Germinal center (tissue), 1 donor: ENCODE data around the gene KRTAP9-6.
"Not testable (repeated sequence)": the region's sequence is repeated elsewhere in the genome, so short reads cannot be mapped to it uniquely, and the experiment has no call there.

Experiments used
- DNase-seq: peaks from one replicate; pipeline ENCODE4 v3.0.0; 2012; ENCODE audit warnings: mixed read lengths, low spot score

Gene KRTAP9-6

DNA sequence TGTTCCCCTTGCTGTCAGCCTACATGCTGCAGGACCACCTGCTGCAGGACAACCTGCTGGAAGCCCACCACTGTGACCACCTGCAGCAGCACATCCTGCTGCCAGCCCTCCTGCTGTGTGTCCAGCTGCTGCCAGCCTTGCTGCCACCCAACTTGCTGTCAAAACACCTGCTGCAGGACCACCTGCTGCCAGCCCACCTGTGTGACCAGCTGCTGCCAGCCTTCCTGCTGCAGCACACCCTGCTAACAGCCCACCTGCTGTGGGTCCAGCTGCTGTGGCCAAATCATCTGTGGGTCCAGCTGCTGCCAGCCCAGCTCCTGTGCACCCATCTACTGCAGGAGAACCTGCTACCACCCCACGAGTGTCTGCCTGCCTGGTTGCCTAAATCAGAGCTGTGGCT, 6.1 kb downstream of the KRTAP9-6 start:
- not testable (repeated sequence) for DNase-seq

DNA sequence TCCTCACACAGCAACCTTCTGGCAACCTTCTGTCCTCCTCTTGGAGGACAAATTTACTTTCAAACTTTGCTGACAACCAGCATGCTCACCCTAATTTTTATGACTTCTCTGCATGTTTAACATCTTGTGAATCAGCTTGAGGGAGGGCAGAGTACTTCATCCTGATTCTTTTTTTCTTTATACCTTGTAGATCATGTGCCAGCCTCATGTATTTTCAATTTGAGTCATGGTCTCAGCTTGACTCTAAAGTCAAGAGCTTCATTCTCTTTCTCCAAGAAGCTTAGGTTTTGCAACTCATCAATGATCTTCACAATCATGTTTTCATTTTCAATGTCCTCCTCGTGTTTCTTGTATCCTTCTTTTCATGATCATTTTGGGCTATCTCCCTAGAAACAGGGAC, 6.7 kb downstream of the KRTAP9-6 start:
- DNase-seq, result no peak

DNA sequence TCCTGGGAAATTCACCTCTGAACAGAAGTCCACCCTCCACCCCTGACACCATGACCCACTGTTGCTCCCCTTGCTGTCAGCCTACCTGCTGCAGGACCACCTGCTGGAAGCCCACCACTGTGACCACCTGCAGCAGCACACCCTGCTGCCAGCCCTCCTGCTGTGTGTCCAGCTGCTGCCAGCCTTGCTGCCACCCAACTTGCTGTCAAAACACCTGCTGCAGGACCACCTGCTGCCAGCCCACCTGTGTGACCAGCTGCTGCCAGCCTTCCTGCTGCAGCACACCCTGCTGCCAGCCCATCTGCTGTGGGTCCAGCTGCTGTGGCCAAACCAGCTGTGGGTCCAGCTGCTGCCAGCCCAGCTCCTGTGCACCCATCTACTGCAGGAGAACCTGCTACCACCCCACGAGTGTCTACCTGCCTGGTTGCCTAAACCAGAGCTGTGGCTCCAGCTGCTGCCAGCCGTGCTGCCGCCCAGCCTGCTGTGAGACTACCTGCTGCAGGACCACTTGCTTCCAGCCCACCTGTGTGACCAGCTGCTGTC, 10.5 kb downstream of the KRTAP9-6 start, which contains the start of gene KRTAP9-7:
Gene KRTAP9-7, plus strand, starts transcription at position 51 of the 543 bp plus-strand sequence. Its CDS starts 0 bp downstream, at position 51.
- not testable (repeated sequence) for DNase-seq

DNA sequence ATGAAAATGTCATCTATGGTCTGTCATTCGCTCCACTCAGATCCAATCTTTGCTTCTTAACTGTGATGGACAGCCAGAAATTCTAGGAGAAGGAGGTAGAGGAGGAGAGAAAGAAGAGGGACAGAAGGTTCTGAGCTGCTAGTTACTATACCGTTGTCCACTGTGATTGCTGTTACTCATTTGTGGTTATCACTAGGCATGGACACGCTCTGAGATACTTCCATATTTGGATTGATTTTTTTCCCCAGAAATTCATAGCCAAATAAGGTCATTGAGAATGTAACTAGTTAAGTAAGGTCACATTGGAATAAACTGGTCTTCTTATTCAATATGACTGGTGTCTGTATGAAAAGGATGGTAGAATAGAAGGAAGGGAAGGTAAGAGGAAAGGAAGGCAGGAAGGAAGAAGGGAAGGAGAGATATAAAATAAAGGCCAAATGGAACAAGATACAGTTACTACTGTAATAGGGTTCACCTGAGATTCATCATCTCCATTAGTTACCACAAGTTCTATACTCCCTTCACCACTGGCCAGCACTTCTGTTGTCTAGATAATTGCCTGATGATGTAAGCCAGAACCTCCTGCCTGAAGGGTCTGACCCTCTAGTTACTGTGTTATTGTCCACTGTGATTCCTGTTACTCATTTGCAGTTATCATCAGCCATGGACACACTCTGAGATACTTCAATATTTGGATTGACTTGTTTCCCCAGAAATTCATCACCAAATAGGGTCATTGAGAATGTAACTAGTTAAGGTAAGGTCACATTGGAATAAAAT, 13.2 kb downstream of the KRTAP9-6 start:
- no peak for DNase-seq

DNA sequence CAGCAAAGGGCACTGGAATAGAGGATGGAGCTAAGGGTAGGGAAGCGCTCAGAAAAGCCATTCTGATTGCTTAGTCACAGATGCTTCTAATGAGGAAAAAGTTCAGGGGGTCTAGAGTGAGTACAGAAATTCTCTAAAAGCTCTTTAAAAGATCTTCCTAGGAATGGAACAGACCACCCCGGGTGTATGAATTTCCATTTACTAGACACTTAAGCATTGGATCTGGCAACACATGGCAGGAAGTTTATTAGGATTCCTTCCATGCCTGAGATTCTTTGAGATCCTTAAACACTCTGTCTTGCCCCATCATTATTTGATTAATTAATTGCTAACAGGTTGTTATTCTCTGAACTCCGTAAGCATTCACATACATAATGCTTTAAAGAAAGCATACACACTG, 18.9 kb downstream of the KRTAP9-6 start:
- DNase-seq, result no peak

DNA sequence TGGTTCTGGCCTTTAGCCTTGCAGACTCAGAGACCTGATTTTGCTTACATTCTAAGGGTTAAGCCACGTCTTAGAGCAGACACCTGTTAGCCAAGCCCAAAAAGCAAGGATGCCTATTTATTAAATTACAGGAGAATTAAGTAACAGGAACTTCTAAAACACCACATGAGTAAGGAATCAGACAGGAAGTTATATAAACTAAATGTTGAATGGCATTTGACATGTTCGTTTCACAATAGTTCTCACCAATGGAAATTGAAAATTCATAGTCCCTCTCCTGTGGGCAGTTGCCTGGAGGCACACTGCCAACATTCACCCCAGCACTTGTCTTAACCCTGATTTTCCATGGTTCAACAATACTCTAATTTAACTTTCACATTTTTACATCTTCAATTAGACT, 19.4 kb downstream of the KRTAP9-6 start:
- no peak for DNase-seq

DNA sequence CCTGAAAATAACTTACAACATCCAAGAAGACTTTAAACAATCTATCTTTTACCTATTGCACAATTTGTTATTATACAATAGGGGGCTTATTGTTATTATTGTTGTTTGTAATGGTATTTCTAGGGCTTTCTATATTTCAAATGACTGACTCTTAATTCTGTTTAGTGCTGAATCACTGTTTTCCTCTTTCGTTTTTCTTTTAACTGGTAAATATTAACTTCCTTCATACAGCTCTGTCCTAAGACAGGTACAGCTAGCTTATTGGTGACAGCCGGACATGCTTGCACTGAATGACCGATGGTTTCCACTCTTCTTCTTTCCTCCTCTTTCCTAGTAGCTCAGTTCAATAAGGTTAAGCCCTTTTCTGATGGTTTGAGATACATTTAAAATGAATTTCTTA, 21.9 kb downstream of the KRTAP9-6 start:
- no peak for DNase-seq

DNA sequence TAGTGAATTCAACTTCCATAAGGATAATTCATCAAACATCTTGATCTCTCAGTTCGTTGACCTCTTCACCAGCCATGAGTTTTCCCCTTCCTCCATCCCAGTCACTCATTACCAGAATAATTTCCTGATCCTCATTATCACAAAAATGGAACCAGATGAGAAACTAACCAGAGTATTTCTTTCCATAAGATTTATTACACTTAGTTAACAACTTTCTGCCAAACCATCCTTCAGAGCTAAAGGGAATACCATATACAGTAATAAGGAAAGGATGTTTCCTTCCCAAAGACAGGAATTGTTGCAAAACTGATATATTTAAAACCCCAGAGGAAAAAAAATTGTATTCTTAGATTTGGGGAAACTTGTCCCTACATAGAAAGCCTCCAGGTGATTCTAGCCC, 28.8 kb downstream of the KRTAP9-6 start:
- no peak for DNase-seq

DNA sequence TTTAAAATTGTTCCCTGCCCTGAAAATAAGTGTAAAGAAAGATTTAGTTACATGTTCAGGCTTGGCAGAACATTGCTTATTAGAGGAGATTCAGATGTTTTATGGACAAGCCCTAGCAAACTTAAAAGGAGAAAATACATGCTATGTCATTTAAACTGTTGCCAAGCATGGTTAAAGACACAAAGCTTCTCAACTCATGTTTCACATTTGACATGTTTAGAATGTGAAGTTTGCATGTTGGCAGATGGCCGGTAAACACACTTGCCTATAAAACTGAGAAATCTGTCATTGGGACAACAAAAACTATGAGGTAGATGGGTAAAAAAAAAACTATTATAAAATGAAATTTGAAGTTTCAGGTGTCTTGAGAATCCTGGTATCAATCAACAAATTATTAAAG, 31.7 kb downstream of the KRTAP9-6 start:
- no peak for DNase-seq

DNA sequence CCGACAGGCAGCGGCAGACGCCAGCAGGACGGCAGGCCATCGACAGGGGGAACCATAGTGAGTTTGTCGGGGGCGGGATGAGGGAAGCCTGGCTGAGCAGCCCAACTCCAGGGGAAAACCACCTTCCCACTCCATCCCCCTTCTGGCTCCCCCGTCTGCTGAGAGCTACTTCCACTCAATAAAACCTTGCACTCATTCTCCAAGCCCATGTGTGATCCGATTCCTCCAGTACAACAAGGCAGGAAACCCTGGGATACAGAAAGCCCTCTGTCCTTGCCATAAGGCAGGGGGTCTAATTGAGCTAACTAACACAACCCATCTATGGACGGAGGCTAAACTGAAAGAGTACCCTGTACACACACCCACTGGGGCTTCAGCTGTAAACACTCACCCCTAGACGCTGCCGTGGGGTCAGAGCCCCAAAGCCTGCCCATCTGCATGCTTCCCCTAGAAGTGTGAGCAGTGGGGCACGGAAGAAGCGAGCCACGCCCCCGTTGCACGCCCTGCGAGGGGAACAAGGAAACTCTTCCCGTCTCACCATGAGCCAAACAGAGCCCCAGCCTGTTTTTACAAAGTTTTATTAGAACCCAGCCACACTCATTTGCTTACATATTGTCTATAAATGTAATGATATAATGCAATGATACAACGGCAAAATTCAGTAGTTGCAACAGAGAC, 33.4 kb downstream of the KRTAP9-6 start:
- DNase-seq, result no peak

DNA sequence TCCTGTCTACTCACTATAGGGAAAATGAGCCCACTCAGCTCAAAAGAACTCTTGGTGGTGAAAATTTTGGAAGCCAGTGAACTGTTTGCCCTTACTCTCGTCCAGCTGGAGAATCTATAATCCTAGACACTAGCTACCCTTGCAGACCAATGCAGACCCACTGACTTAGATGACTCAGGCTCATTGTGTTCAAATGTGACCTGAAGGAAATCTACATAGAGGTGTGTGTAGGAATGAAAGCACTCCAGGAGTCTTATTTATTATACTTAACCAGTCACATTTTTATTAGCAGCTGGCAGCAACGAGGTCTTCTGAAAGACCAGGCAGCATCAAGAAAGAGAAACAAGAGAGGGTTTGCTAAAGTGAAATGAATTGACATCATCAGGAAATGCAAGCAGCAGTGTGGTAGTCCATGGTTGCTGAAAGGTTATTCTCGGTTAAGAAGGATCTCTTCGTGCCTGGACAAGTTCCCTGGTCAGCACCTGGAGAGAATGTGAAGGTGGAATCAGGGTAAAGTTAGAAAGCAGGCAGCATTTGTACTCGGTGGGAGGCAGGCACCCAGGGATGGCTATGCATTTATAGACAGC, 36.1 kb downstream of the KRTAP9-6 start:
- DNase-seq, result no peak

DNA sequence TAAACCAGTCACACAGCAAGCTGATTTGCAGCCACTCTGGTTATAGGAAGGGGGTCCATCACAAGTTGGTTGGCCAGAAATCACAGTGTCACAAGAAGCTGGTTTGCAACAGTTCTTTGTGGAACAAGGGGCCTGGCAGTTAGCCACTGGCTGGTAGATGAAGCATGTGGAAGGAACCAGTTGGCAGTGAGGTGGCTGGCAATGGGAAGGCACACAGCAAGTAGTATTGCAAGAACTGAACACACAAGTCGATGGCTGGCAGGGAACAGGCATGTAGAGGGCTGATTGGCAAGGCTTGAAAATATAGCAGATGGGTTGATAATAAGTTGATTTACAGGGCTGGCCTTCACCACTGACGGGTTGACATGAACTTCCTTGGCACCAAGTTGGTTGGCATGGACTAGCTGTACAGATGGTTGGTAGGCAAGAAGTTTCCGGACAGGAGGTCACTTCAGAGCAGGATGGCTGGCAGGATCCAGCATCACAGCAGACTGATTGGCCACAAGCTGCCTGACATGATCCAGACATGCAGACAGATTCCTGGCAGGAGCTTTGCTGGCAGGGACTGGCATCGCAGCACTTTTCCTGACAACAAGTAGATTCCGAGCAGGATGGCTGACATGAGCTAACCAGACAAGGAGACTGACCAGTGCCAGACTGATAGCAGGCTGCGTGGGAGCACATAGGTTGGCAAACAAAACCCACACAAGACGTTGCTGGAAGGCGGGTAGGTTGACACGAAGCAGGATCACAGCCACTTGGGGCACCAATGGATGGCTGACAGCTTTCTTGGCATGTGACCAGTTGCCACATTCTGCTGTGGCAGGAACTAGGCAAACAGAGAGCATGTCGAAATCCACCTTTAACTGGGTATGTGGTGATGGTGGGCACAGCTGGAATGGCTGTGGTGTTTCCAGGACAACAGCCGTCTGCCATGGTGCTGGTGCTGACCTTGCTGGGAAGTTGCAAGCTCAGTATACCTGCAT, 37.0 kb downstream of the KRTAP9-6 start, which contains the start of gene KRTAP29-1:
Gene KRTAP29-1, minus strand, starts transcription at position 936 of the 986 bp plus-strand sequence. Its CDS starts 0 bp downstream, at position 936.
- DNase-seq, result no peak

DNA sequence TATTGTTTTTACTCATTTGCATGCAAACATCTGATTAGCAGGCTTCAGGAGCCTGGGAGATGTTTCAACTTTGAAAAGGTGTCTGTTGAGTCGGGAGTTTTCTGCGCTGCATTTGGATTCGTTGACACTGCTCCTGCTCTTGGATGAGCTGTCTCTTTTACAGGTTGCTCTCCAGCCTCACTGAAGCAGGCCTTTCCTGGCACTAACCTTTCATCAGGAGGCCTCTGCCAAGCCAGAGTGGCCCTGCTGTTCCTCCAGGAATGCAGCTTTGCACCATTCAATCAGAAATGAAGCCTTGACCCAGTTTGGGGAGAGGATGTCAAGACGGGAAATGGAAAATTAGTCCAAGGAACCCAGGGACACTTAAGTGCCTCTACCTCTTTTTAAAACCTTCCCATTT, 37.8 kb downstream of the KRTAP9-6 start:
- no peak for DNase-seq

DNA sequence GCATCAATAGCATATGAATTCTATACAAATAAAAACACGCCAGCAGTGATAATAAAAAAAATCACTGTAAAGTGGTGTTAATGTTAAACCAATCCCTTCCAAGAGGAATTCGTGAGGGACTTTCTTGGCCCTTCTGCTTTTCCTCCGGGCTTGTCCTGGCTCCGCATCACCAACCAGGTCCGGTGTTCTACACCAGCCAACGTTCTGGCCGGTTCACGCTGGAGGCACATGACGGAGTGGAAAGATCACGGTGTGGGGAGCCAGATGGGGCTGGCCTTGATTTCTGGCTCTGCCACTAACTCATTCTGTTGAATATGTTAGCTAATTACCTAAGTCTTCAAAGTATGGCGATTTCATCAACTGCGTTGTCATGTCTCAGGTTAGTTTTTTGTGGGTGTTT, 38.9 kb downstream of the KRTAP9-6 start:
- DNase-seq, result no peak

DNA sequence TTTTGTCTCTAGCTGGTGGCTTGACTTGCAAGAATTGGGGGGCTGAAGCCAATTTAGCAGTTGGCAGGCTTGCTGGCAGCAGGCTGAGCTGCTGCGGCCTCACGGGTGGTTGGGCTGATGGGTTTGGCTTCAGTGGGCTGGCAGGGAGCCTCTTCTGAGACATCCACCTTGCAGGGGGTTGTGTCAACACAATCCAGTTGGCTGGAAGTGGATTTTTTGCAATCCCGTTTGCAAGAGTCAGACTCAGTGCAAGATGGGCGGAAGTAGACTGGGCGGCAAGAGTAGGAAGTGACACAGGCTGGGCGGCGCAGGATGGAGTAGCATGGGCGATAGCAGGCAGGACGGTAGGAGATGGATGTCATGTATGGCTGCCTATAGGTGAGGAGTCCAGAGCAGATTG, 42.5 kb downstream of the KRTAP9-6 start:
- no peak for DNase-seq

DNA sequence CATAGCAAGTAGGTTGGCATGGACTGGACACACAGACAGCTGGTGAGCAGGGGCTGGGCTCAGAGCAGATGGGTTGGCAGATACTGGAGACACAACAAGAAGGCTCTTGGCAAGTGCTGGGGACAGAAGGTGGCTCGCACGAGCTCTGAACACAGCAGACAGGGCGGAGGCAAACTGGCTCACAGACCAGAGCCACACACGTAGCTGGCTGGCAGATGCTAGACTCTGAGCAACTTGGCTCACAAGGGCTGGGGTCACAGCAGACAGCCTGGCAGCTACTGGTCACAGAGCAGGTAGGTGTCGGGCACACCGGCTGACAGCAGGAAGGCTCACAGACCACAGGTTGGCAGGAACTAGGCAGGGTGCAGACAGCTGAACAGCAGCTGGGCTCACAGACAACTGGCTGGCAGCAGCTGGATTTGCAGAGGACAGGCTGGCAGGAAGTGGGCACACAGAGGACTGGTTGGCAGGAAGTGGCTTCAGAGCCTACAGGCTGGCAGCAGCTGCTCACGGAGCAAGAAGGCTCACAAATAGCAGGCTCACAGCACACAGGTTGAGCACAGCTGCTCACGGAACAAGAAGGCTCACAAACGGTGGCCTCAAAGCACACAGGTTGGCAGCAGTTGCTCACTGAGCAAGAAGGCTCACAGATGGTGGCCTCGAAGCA, 43.2 kb downstream of the KRTAP9-6 start:
- DNase-seq, result peak; percentile 81

DNA sequence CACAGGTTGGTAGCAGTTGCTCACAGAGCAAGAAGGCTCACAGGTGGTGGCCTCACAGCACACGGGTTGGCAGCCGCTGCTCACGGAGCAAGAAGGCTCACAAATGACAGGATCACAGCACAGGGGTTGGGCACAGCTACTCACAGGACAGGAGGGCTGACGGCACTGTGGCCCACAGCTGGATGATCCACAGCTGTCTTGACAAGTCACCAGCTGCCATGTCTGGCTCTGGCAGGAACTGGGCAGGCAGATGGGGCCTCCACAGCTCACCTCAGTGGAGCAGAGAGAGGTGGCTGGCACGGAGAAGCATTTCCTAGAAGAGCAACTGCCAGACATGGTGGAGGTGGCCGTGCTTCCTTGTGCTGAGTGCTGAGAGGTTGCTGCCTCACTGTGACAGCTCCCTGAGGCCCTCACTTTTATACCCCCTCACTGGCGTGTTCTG, 43.8 kb downstream of the KRTAP9-6 start, which contains the start of gene KRTAP16-1:
Gene KRTAP16-1, minus strand, starts transcription at position 392 of the 442 bp plus-strand sequence. Its CDS starts 56 bp downstream, at position 336.
- no peak for DNase-seq

DNA sequence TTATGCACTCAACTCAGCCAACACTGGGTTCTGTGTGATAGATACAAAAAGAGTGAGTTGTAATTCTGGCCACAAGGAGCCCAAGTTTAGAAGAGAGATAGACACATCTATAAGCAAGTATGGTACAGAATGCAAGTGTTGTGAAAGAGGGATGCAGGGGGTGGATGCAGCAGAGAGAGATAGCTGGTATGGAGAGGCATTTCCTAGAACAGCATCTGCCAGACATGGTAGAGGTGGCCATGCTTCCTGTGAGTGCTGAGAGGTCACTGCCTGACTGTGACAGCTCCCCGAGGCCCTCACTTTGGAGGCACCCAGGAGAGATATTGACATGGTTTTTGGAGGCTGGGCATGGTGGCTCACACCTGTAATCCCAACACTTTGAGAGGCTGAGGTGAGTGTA, 45.9 kb downstream of the KRTAP9-6 start:
- no peak for DNase-seq

DNA sequence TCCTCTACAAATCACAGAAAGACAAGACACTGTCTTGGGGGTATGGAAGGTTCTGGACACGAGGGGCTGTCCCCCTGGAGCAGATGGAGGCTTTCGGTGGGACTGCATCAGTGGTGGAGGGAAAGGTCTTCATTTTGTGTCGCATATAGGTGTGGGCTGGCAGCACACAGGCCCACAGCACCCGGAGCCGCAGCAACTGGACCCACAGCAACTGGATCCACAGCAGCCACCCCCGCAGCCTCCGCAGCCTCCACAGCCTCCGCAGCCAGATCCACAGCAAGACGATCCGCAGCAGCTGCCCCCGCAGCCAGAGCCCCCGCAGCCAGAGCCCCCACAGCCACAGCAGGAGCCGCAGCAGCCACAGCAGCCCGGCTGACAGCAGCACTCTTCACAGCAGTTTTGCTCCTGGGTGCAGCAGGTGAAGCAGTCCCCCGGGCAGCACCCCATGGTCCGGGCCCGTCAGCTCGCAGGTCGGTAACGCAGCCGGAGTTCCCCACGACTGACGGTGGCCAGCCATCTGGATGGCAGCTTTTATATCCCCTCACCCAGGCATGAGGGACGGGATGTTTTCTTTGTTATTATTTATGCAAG, 50.1 kb downstream of the KRTAP9-6 start, which contains the start of gene KRTAP17-1:
Gene KRTAP17-1, minus strand, starts transcription at position 507 of the 591 bp plus-strand sequence. Its CDS starts 60 bp downstream, at position 447.
- DNase-seq, result no peak
